Hematopoietic multipotent progenitor cell treated with erythropoietin and hydrocortisone succinate and interleukin-3 and kit ligand, for 8 days (in vitro differentiated cells): ENCODE measurements around the gene VSX2.
"Not testable (repeated sequence)": the region's sequence is repeated elsewhere in the genome, so short reads cannot be mapped to it uniquely, and the experiment has no call there.

Experiments
- DNase-seq: peaks from one replicate; pipeline ENCODE4 v3.0.0-alpha.2; 2015

VSX2 gene

GRCh38 chr14:74260525-74261233 is 21.4 kb downstream of the VSX2 start:
- no peak for DNase-seq

GRCh38 chr14:74261288-74261687 is 22.0 kb downstream of the VSX2 start:
- DNase-seq = no peak

DNA sequence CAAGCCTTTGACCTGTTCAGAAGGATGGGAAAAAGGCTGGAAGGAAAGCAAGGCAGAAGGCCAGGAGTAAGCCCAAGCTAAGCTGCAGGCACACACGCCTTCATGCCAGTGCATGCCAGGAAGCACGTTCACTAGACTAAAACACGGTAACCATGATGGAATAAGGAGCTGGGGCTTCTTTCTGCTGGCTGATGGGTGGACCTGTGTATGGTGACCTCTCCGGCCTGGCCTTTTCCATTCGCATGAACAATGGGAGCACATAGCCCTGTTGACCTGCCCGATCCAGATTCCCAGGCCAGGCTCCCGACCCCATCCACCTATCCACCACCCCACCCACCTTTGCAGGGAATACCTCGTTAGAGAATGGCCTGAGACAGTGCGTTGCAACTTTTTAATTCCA is 22.8 kb downstream of the VSX2 start:
- DNase-seq = no peak

GRCh38 chr14:74263181-74263580 is 23.9 kb downstream of the VSX2 start:
- DNase-seq = no peak

- DNase-seq = no peak
Measured at GRCh38 chr14:74263921-74264320, 24.7 kb downstream of the VSX2 start.

- DNase-seq = no peak
Measured at GRCh38 chr14:74265301-74265965, 26.2 kb downstream of the VSX2 start.

GRCh38 chr14:74267588-74267987 is 28.3 kb downstream of the VSX2 start:
- no peak for DNase-seq

DNA sequence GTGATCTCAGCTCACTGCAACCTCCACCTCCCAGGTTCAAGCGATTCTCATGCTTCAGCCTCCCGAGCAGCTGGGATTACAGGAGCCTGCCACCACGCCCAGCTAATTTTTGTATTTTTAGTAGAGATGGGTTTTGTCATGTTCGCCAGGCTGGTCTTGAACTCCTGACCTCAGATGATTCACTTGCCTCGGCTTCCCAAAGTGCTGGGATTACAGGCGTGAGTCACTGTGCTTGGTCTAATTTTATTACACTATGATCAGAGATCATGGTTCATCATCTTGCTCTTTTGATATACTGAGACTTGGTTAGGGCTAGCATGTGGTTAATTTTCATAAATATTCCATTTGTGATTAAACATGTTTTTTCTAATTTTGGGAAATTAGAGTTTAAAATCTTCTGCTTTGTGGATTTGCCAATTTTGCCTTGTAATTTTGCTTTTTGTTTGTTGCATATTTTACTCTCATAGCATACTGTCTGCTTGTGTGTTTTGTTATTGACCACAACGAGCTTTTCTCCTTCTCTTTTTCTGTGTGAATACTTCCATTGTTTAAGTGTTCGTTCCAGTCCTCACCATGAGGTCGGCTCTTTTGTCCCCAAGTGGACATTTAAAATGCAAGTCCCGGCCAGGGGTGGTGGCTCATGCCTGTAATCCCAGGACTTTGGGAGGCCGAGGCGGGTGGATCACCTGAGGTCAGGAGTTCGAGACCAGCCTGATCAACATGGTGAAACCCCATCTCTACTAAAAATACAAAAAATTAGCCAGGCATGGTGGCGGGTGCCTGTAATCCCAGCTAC is 31.3 kb downstream of the VSX2 start:
- DNase-seq = not testable (repeated sequence)

DNA sequence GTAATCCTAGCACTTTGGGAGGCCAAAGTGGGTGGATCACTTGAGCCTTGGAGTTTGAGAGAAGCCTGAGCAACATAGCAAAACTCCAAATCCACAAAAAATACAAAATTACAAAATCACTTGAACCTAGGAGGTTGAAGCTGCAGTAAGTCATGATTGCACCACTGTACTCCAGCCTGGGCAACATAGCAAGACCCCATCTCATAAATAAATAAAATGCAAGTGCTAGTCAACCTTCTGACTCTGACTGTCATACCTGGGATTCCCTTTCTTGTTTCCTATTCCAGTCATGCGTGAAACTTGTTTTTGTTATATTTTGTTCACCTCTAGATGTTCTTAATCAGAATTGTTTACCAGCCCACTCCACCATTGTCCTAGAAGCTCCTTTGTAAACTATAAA is 32.1 kb downstream of the VSX2 start:
- no peak for DNase-seq

DNA sequence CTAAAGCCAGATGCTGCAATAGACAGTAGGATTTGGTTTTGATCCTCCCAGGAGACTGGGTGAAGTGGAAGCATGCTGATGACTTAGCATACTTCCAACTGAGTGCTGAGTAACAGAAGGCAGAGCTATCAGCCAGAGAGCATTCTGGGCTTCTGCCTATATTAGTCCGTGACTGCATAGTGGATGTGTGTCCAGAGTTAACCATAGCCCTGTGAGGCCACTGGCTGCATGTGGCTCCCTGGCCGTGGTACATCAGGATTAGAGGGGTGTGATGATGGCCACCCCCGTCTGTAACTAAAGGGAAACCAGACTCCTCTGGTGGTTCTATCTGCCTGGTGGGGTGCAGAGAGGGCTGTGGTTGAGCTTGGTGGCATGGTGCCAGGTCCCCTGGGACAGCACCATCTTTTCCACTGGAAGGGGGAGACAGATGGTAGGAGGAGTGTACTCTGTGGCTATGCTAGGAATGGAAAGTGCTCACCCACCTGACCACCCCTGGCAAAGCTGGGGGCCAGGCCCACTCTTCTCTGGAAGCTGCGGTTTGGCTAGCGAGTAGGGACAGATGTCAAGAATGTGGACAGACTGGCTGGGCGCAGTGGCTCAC is 36.1 kb downstream of the VSX2 start:
- peak; percentile 40 for DNase-seq

DNA sequence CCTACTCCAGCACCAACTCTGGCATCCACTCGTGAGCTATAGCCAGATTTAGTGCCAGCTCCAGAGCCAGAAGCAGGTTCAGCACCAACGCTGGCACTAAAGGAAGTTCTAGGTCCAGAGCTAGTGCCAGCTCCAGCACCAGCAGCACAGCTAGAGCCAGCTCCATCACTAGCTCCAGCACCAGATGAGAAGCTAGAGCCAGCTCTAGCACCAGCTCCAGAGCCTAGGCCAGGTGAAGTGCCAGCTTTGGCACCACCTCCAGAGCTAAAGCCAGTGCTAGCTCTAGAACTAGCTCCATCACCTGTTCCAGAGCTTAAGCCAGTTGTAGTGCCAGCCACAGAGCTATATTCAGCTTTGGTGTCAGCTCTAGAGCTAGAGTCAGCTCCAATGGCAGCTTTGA is 38.8 kb downstream of the VSX2 start:
- DNase-seq = no peak

DNA sequence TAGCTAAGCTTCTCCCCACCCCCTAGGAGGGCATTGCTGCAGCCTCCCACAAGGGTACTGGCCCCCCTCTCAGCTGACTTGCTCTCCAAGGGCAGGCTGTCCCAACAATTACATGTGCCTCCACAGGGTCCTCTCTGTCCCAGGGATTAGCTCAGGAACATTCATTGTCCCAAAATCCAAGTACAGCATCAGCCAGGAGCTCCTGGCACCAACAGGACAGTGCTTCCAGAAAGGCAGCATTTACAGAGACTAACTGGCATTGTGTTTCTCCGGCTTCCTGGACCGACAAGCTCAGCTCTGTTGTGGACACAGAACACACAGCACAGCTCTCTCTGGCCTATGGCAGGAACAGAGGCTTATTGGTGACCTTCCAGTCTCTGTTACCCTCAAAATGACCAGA is 41.8 kb downstream of the VSX2 start:
- DNase-seq = no peak

DNA sequence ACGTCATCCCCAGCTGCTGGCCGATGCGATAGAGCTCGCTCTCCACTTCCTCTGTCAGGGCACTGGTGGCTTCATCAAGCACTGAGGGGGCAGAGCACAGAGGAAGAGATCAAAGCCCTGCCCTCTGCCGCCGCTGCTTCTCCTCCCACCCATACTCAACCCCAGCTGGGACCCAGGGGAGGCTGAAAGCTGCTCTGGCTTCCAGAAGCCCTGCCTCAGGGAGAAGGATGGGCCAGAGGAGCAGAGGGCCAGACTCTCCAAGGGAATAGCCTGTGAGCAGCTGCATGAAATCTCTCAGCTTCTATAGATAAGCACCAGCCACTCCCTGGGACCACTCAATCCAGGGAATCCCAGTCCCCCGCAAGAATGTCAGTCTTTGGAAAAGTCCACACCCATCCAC is 47.5 kb downstream of the VSX2 start:
- no peak for DNase-seq

DNA sequence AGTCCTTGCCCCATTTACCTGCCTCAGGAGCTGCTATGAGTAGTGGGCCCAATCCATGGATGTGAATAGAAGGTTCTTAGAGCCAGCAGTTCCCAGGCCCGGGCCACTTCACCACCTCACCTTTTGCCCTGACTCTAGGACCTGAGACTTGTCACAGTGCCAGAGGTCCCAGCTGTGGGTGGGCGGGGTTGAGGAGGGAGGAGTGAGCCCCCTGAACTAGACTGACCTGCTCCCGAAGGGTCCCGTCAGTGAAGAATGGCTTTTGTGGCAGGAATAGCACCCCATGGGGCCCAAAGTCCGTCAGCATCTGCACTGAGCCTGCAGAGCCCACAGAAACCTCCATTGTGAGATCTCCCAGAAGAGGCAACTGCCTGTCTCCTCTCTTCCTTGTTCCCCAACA is 50.6 kb downstream of the VSX2 start:
- DNase-seq = no peak

GRCh38 chr14:74290415-74290814 is 51.2 kb downstream of the VSX2 start:
- DNase-seq = peak; percentile 50

DNA sequence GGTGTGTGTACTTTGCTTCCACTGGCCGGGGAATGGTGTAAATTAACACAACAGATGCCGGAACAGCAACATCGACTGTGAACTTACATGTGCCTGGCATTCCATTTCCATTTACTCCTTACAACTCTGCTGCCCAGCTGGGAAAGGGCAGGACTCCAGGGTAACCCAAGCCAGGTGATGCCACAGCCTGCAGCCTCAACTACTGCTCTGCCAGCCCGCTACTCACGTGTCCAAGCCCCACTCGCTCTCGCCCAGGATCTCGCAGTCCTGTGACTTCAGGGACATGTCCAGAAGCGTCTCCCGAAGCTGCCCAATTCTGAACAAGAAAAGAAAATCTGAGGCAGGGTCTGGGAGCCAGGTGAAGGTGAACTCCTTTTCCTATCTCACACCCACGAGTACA is 52.8 kb downstream of the VSX2 start:
- DNase-seq = no peak

DNA sequence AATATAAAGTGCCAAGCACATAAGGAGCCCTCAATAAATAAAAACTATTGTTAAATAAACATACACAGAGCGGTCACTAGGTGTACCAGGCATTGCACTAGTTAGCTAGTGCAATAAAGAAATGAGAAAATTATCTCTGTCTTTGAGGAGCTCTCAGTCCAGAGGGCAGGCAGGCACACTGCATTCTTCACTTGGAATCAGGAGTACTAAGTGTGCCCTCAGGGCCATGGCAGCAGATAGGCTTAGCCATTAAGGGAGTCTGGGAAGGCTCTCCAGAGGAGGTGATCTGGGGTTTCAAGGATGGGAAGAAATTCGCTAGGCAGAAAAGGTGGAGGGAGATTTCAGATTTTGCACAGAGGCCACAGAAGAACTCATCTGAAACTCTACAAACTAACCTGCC is 54.4 kb downstream of the VSX2 start:
- DNase-seq = no peak

DNA sequence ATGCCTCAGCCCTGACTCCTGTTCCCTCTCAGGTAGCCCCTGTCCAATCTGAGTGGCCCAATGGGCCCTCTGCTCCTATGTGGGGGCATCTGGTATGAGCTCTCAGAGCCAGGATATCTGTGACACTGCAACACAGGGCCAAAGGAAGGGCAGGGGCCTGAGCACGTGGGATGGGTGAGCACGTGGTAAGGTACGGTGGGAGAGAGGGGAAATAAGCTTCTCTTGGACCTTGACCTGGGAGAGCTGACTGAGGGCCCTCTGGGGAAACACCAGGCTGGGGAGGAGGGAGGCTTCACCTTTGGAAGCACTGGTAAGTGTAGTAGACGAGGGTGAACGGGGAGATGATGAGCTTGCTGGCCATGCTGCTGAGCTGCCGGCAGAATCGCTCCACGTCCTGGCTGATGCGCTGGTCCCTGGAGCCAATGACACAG is 56.8 kb downstream of the VSX2 start:
- DNase-seq = no peak

GRCh38 chr14:74297986-74298385 is 58.7 kb downstream of the VSX2 start:
- no peak for DNase-seq

DNA sequence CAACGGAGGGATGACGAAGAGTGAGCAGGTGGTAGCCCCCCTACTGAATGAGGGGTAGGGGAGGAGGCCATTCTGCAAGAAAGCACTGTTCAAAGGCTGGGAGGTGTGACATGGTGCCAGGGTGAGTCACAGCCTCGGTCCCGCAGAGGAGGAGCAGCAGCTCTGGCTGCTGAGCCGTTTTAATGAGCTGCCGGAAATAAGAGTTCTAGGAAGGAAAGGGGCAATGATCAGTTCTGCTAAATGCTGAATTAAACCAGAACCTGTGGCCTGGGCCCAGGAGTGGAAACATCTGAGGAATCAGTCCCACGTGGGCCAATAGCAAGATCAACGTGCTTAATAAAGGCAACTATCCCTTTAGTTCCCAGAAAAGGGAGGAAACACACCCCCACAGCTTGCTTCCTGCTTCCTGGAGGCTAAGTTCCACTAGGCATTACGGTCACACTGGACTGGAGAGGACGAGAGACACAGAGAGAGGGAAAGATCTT is 59.9 kb downstream of the VSX2 start:
- no peak for DNase-seq

- DNase-seq = no peak
Measured at GRCh38 chr14:74301594-74302151, 62.4 kb downstream of the VSX2 start.

DNA sequence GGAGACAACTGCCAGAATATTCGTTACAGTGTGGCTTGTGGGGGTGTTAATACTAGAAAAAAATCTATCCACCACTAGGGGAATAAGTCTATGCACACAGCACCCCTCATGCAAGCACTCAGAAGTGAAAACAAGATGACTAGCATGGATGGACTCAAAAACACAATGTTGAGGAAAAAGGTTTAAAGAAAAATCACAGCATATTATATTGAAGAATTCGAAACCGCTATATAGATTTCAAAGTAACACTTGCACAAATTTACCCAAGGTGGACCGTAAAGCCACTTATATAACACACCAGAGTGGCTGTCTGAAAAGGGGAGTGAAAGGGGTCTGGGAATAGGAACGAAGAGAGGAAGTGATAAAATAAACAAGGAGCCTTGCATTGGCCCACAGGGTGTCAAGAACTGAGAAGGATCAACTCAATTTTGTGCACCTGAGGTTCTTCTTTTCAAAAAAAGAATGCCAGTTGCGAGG is 62.9 kb downstream of the VSX2 start:
- DNase-seq = peak; percentile 77
